NB4 (cell line): ENCODE measurements around the gene CHST5.

Experiments used
- CTCF ChIP-seq: IDR thresholded peaks from one replicate; pipeline ENCODE4 v1.5.1; 2012; ENCODE audit warnings: low read depth, low read length
- MAX ChIP-seq: IDR thresholded peaks from 2 replicates; pipeline ENCODE4 v1.6.1; 2011; ENCODE audit warnings: low read depth, low read length
- MYC ChIP-seq: IDR thresholded peaks from 2 replicates; pipeline ENCODE4 v1.6.1; 2011; ENCODE audit warnings: low read depth, low read length
- POLR2A ChIP-seq: IDR thresholded peaks from 2 replicates; pipeline ENCODE4 v1.6.1; 2011; ENCODE audit warnings: mild to moderate bottlenecking; ENCODE audit not compliant: insufficient read length; ENCODE audit errors: extremely low read depth

- TF ChIP-seq CTCF: no peak
- no peak for TF ChIP-seq POLR2A
- TF ChIP-seq MAX: no peak
- TF ChIP-seq MYC: no peak
Observed at GRCh38 chr16:75486676-75487313, 49.1 kb downstream of the CHST5 start.
